Activated gamma-delta T cell treated with anti-CD3 and anti-CD28 coated beads, Interleukin-2, amount 50 U/mL, for 16 hours (primary cell): Measurements from ENCODE around the gene NOC4L.

Experiments
- DNase-seq: peaks from one replicate; pipeline ENCODE4 v3.0.0-alpha.2; 2020; ENCODE audit warnings: low read depth

The NOC4L gene

DNA sequence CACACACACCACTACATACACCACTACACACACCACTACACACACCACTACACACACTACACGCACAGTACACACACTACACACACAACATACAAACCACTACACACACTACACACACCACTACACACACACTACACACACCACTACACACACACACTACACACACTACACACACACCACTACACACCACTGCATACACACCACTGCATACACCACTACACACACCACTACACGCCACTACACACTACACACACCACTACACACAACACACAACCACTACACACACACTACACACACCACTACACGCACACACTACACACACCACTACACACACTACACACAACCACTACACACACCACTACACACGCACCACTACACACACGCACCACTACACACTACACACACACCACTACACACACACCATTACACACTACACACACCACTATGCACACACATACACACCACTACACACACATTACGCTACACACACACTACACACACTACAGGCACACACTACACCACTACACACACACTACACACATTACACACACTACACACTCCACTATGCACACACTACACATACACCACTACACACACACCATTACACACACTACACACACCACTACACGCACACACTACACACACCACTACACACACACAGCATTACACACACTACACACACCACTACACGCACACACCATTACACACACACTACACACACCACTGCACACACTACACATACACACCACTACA lies 12.5 kb downstream of the NOC4L start:
- no peak for DNase-seq

- no peak for DNase-seq
Observed at GRCh38 chr12:132157733-132158409, 13.6 kb downstream of the NOC4L start.

- no peak for DNase-seq
Observed at GRCh38 chr12:132158677-132159554, 14.7 kb downstream of the NOC4L start.

- no peak for DNase-seq
Observed at GRCh38 chr12:132159555-132160003, 15.3 kb downstream of the NOC4L start.

- no peak for DNase-seq
Observed at GRCh38 chr12:132160016-132160415, 15.8 kb downstream of the NOC4L start.

DNA sequence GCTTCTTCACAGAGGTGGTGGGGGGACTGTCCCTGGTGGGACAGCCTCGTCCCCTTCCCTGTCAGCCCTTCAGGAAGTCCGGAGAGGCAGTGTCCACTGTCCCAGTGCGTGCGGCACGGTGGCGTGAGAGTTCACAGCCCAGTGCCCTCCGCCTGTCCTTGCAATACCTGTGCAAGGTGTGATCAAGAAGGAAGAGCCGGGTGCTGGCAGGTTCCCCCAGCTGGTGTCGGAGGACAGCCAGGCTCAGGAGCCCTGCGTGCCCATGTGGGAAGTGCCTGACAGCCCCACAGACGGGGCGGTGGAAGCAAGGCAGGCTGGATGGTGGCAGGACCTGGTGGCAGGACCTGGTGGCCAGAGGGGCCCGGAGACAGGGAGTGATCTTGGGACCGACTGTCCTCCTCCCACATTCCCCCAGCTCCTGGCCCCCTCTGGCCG lies 16.4 kb downstream of the NOC4L start:
- DNase-seq = no peak

- DNase-seq = no peak
Observed at GRCh38 chr12:132161036-132161781, 17.0 kb downstream of the NOC4L start.

DNA sequence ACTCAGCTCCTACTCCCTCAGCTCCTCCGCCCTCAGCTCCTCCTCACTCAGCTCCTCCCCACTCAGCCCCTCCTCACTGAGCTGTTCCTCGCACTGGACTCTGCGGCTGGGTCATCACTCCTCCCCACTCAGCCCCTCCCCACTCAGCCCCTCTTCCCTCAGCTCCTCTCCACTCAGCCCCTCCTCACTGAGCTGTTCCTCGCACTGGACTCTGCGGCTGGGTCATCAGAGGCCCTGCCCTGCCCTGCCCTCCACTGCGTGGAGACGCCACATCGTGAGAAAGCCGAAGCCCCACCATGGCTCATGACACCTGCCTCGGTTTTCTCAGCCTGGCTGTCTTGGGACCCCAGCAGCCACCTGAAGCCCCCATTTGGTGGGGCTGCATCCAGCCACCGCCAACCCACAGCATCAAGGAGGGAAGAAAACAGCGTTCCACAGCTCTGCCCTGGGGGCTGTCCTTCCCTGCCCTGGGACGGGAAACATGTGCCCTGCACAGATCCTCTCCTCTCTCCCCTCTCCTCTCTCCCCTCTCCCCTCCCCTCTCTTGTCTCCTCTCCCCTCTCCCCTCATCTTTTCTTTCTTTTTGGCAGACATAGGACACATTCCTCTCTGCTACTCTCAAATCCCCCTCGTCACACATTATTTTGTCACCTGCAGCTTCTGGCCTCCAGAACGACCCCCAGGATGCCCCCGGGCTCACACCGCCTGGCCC lies 17.7 kb downstream of the NOC4L start:
- no peak for DNase-seq

- DNase-seq = no peak
Observed at GRCh38 chr12:132162508-132163031, 18.3 kb downstream of the NOC4L start.

- no peak for DNase-seq
Observed at GRCh38 chr12:132163041-132163910, 19.0 kb downstream of the NOC4L start.

DNA sequence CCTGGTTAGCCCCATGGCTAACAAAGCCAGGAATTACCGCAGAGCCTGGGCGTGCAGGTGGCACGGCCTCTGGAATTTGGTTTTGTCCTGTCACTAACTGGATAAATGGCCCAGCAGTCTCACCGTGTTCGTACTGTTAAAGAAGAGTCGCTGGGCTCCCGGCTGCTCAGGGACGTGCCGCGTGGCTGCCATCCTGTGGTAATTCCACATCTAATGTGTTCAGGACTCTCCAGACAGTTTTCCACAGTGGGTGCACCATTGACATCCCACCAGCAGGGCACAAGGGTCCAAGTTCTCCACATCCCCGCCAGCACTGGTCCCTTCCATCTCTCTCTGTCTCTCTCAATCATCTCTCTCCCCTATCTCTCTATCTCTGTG lies 19.6 kb downstream of the NOC4L start:
- no peak for DNase-seq

GRCh38 chr12:132164426-132164825 lies 20.2 kb downstream of the NOC4L start:
- DNase-seq = no peak

GRCh38 chr12:132165584-132165983 lies 21.3 kb downstream of the NOC4L start:
- no peak for DNase-seq

GRCh38 chr12:132166093-132166492 lies 21.8 kb downstream of the NOC4L start:
- no peak for DNase-seq

- no peak for DNase-seq
Observed at GRCh38 chr12:132166801-132167591, 22.7 kb downstream of the NOC4L start.

DNA sequence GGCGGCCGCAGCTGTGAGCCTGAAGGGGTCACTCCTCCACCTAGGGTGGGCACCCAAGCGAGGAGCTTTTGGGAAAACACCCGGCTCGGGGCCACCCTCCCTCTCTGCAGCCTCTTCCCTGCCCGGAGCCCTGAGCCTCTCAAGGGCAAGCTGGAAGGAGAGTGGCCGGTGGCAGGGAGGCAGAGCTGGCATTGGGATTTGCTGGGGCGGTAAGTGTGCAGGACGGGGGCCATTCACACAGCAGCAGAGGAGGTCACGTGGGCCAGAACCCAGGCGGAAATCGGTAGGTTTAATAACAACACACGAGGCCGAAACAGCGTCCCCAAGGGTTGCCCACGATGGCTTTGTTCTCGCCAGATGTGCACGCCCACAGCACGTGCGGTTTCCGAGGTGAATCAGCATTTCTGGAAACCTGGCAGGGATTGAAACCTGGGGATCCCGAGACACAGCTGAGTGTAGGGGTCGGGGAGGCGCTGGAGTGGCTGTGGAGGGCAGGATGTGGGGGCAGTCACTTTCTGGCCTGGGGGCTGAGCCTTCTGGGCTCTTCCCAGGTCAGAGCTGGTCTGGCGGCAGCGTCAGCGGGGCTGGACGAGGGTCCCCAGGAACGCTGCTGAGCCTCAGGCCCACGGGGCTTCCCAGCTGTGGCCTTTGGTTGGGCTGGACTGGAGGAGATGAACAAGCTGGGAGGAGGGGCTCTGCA lies 23.5 kb downstream of the NOC4L start:
- DNase-seq = no peak

GRCh38 chr12:132168311-132169031 lies 24.2 kb downstream of the NOC4L start:
- no peak for DNase-seq

DNA sequence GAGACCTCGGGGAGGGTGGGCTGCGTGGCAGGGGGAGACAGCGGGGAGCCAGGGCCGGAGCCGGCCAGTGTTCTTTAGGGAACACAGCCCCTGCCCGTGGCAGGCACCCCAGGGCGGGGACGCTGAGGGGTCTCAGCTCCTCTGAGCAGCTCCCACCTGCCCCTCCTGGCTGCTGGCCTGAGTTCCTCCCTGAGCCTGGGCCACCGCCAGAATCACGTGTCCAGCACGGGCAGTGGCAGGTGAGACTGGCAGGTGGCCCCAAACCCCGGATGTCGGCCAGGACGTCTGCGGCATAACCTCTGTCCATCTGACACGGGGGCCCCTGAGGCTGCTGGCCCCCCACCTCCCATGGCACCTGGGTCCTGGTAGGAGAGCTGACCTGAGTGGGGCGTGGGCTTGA lies 25.1 kb downstream of the NOC4L start:
- no peak for DNase-seq
